Upper lobe of right lung (tissue), 1 donor: ENCODE results near the gene CLEC1B. TPM values are rescaled to one million over a fixed set of nuclear protein-coding genes. Genes with fewer than 3 reads are reported as not detected.
"Not testable (repeated sequence)": the region's sequence is repeated elsewhere in the genome, so short reads cannot be mapped to it uniquely, and the experiment has no call there.

ENCODE experiments used
- ATAC-seq: fragments of 200-7000 bp; cut with Tn5 transposase; one replicate; pipeline ENCODE4 v1.9.1; 2020; ENCODE audit warnings: mild to moderate bottlenecking, moderate library complexity
- DNase-seq: peaks from one replicate; pipeline ENCODE4 v3.0.0-alpha.2; 2020
- H3K27ac ChIP-seq: fragments of 200-600 bp; one replicate; pipeline ENCODE4 v1.8.0; 2022
- H3K27me3 ChIP-seq: fragments of 200-600 bp; one replicate; pipeline ENCODE4 v1.8.0; 2022; ENCODE audit warnings: mild to moderate bottlenecking
- H3K36me3 ChIP-seq: fragments of 200-600 bp; one replicate; pipeline ENCODE4 v1.8.0; 2022
- H3K4me1 ChIP-seq: fragments of 200-600 bp; one replicate; pipeline ENCODE4 v1.8.0; 2022
- H3K4me3 ChIP-seq: fragments of 200-600 bp; one replicate; pipeline ENCODE4 v1.8.0; 2022; ENCODE audit warnings: mild to moderate bottlenecking
- H3K9me3 ChIP-seq: fragments of 200-600 bp; one replicate; pipeline ENCODE4 v1.8.0; 2022
- intact Hi-C: fragments of 100-400 bp; cut with DNase I; formaldehyde crosslinking; loops from one replicate; pipeline ENCODE4 v1.11.0; 2022
- total RNA-seq: library from RNA; stranded (reverse); fragmentation: NEBNext Ultra II Directional; extraction: Animal tissue kit (Norgen Biotek cat#: 25700); gene quantifications from one replicate; pipeline ENCODE4 v1.2.1, GENCODE V29; 2021
- TF ChIP-seq, protein P1 (sequence below): fragments of 200-600 bp; IDR thresholded peaks from one replicate; pipeline ENCODE4 v1.8.0; 2022; ENCODE audit warnings: antibody characterized with exemption
- donor health status: DM: no; HTN: yes; CAD: no; lungs with severe emphysema.

CLEC1B gene
- total RNA-seq, 1 donor from 2014 or later, result not detected

DNA sequence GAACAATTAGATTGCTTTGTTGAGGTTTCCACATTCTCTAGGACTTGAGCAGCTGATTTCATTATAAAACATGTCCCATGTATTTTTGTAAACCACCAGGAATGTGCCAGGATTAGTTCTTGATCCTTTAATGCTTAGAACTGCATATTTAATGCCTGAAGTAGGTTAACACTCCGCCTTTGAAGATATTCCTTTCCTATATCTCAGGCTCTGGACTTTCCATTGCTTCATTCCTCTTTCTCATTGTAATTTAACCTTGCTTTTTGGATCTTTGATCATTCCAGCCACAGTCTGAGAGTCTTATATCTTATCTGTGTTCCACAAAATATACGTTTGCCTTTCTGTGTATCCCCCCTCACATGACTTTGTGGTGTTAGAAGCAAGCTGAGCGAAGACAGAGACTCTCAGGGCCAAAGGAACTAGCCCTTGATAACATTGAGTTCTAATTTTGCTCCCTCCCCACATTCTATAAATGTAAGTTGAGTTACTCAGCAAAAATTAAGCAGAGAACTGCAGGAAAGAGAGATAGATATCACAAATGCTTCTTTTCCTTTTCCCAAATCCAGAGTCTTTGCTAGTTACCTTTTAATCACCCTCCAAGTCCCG, 2.4 kb upstream of the CLEC1B start:
- Histone ChIP-seq H3K36me3 (no peaks in the 10 kb centered on the region), H3K27ac (no peak overlapping the region), H3K4me1 (no peaks in the 10 kb centered on the region), H3K27me3 (no peaks in the 10 kb centered on the region), H3K9me3 (no peaks in the 10 kb centered on the region), H3K4me3 (no peak overlapping the region)
- ATAC-seq, result no peak
- intact Hi-C loops, result no loop called here
- no peak for DNase-seq
- TF ChIP-seq, protein P1, sequence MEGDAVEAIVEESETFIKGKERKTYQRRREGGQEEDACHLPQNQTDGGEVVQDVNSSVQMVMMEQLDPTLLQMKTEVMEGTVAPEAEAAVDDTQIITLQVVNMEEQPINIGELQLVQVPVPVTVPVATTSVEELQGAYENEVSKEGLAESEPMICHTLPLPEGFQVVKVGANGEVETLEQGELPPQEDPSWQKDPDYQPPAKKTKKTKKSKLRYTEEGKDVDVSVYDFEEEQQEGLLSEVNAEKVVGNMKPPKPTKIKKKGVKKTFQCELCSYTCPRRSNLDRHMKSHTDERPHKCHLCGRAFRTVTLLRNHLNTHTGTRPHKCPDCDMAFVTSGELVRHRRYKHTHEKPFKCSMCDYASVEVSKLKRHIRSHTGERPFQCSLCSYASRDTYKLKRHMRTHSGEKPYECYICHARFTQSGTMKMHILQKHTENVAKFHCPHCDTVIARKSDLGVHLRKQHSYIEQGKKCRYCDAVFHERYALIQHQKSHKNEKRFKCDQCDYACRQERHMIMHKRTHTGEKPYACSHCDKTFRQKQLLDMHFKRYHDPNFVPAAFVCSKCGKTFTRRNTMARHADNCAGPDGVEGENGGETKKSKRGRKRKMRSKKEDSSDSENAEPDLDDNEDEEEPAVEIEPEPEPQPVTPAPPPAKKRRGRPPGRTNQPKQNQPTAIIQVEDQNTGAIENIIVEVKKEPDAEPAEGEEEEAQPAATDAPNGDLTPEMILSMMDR, result no peak

DNA sequence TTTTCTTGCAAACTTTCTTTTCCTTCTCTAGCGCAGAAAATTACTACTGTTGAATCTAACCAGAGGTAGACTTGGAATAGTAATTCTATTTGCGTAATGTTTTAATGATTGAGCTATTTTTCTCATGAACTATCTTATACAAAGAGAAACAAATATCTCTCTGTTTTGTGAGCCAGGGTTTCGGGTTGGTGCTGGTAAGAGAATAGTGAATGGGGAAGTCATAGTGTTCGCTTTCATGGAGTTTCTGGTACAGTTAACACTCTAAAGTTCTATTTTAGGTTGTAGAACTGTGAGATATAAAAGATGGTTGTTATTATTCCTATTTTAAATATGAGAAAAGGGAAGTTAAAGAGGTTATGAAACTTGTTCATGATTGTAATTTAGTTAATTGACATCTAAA, 6.6 kb downstream of the CLEC1B start:
- intact Hi-C loops, result no loop called here
- TF ChIP-seq, protein P1, result no peak
- Histone ChIP-seq H3K27ac (no peak overlapping the region), H3K4me3 (no peak overlapping the region), H3K4me1 (no peaks in the 10 kb centered on the region), H3K9me3 (no peaks in the 10 kb centered on the region), H3K27me3 (no peaks in the 10 kb centered on the region), H3K36me3 (no peaks in the 10 kb centered on the region)
- DNase-seq (no peak), ATAC-seq (no peak)

DNA sequence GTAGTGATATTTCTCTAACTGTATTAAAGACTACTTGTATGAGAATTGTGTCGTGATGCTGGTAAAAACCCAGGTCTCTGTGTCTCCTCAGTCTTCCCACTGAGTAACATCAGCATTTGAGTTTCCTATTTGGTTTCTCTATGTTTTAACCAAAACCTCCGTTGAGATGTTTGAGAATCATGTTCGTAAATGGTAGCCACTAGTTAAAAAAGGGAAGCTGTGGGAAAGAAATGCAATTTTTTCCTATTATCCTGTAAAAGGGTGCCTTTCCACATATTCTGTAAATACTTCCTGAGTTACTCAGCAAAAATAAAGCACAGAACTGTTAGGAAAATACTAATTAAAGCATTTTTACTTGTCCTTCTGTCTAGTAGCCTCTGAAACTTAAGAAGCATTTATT, 7.0 kb downstream of the CLEC1B start:
- no peaks in the 10 kb centered on the region for H3K4me1 ChIP-seq
- TF ChIP-seq, protein P1, result no peak
- ATAC-seq, result no peak
- DNase-seq, result no peak
- intact Hi-C loops, result no loop called here
- H3K4me3 ChIP-seq, result no peak overlapping the region
- H3K27me3 ChIP-seq, result no peaks in the 10 kb centered on the region
- no peaks in the 10 kb centered on the region for H3K9me3 ChIP-seq
- no peak overlapping the region for H3K27ac ChIP-seq
- no peaks in the 10 kb centered on the region for H3K36me3 ChIP-seq

DNA sequence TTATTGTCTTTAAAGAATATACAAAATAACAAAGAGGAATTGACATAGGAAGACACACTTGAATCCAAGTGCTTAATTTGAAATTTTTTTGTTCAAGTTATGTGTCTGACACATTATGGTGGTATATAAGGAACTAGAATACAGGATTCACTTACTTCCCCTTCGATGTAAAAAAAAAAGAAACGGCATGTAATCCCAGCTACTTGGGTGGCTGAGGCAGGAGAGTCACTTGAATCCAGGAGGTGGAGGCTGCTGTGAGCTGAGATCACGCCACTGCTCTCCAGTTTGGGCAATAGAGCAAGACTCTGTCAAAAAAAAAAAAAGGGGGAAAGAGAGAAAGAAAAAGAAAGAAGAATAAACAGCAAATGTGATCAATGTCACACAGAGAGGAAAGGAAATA, 18.8 kb downstream of the CLEC1B start:
- Histone ChIP-seq H3K36me3 (no peaks in the 10 kb centered on the region), H3K4me1 (no peaks in the 10 kb centered on the region), H3K27ac (no peak overlapping the region), H3K27me3 (no peaks in the 10 kb centered on the region), H3K9me3 (no peaks in the 10 kb centered on the region), H3K4me3 (no peak overlapping the region)
- TF ChIP-seq, protein P1, result no peak
- ATAC-seq, result no peak
- DNase-seq, result no peak
- intact Hi-C loops, result no loop called here

DNA sequence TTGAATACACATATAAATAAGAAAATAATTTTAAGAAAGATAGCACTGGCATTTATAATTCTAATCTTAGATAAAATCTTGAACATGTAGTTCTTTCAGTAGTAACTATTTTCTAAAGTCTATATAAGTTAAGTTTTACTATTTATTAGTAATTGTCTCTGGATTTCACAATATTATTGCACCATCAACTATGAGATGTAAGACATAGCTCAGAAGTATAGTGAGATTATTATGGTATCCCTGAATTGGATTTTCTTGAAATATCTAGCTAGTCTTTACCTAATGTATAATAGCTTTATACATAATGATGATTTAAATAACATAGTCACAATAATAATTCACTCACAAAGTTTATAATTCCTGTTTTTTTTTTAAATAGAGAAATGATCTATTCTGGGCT, 21.0 kb downstream of the CLEC1B start:
- Histone ChIP-seq H3K27me3 (no peaks in the 10 kb centered on the region), H3K27ac (no peak overlapping the region), H3K4me3 (no peak overlapping the region), H3K9me3 (no peaks in the 10 kb centered on the region), H3K36me3 (no peaks in the 10 kb centered on the region), H3K4me1 (no peaks in the 10 kb centered on the region)
- DNase-seq (no peak), ATAC-seq (no peak)
- intact Hi-C loops, result no loop called here
- TF ChIP-seq, protein P1, result no peak

DNA sequence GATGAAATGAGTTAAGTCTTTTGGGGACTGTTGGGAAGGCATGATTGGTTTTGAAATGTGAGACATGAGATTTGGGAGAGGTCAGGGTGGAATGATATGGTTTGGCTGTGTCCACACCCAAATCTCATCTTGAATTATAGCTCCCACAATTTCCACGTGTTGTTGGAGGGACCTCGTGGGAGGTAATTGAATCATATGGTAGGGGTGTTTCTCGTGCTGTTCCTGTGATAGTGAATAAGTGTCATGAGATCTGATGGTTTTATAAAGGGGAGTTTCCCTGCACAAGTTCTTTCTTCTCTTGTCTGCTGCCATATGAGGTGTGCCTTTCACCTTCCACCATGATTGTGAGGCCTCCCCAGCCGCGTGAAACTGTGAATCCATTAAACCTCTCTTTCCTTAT, 22.3 kb downstream of the CLEC1B start:
- intact Hi-C loops, H3K27me3 ChIP-seq, H3K9me3 ChIP-seq, H3K4me3 ChIP-seq, H3K27ac ChIP-seq, H3K36me3 ChIP-seq, DNase-seq, ATAC-seq, H3K4me1 ChIP-seq: not testable (repeated sequence)
